IMR-90 (cell line): ENCODE results near the gene CDON. TPM values are rescaled to one million over a fixed set of nuclear protein-coding genes. Genes with fewer than 3 reads are reported as not detected.

Experiments used
- ATAC-seq: fragments of 200-7000 bp; cut with Tn5 transposase; 2 replicates; pipeline ENCODE4 v1.9.1; 2020; ENCODE audit warnings: low read depth, mild to moderate bottlenecking, moderate library complexity
- BruUV-seq: library from RNA; stranded (reverse); fragments of 400-500 nt; replicated peaks from 2 replicates; lab custom pipeline; 2021; lab: Mats Ljungman, UMichigan
- CTCF ChIA-PET: fragments of 300-600 bp; formaldehyde crosslinking; extraction: SDS; loops from one replicate; lab custom pipeline; 2021; ENCODE audit warnings: antibody characterized with exemption; lab: Yijun Ruan, JAX
- POLR2A ChIA-PET: fragments of 300-600 bp; sonication (Branson Sonifier 250); formaldehyde crosslinking; loops from one replicate; lab custom pipeline; 2022; ENCODE audit warnings: antibody characterized with exemption; ENCODE audit not compliant: unreplicated experiment; lab: Charles Lee
- DNase-seq: peaks from one replicate; pipeline ENCODE4 v3.0.0; 2013
- H2AFZ ChIP-seq: replicated peaks from 2 replicates; pipeline ENCODE3; 2013; ENCODE audit warnings: low read length, mild to moderate bottlenecking; ENCODE audit not compliant: poor library complexity
- H2AK5ac ChIP-seq: 2 replicates; pipeline ENCODE4 v1.6.1; 2013; ENCODE audit warnings: low read depth, low read length, inconsistent platforms
- H2AK9ac ChIP-seq: replicated peaks from 2 replicates; pipeline ENCODE3; 2013; ENCODE audit warnings: mild to moderate bottlenecking, low read depth, low read length, moderate library complexity; ENCODE audit not compliant: poor library complexity
- H2BK120ac ChIP-seq: 2 replicates; pipeline ENCODE4 v1.6.1; 2013; ENCODE audit warnings: low read depth, low read length, inconsistent platforms
- H2BK15ac ChIP-seq: 3 replicates; pipeline ENCODE4 v1.6.1; 2013; ENCODE audit warnings: low read depth, low read length, inconsistent platforms
- H2BK20ac ChIP-seq: 2 replicates; pipeline ENCODE4 v1.6.1; 2013; ENCODE audit warnings: low read depth, mild to moderate bottlenecking, inconsistent platforms, low read length, moderate library complexity
- H2BK5ac ChIP-seq: 2 replicates; pipeline ENCODE4 v1.6.1; 2013; ENCODE audit warnings: mild to moderate bottlenecking, low read depth, low read length, inconsistent platforms; ENCODE audit not compliant: poor library complexity, severe bottlenecking
- H3K14ac ChIP-seq: replicated peaks from 2 replicates; pipeline ENCODE4 v1.6.1; 2013; ENCODE audit warnings: low read depth, low read length, inconsistent platforms
- H3K18ac ChIP-seq: 2 replicates; pipeline ENCODE4 v1.6.1; 2013; ENCODE audit warnings: low read depth, low read length, control low read depth
- H3K23ac ChIP-seq: 2 replicates; pipeline ENCODE4 v1.6.1; 2013; ENCODE audit warnings: low read depth, low read length, inconsistent platforms
- H3K27ac ChIP-seq: 2 replicates; pipeline ENCODE4 v1.5.1; 2013; ENCODE audit warnings: mild to moderate bottlenecking, control low read depth, low read length; ENCODE audit not compliant: insufficient read depth
- H3K27me3 ChIP-seq: 2 replicates; pipeline ENCODE4 v1.6.1; 2013; ENCODE audit warnings: low read length; ENCODE audit not compliant: control insufficient read depth, insufficient read depth
- H3K36me3 ChIP-seq: 2 replicates; pipeline ENCODE4 v1.6.1; 2013; ENCODE audit warnings: low read length, mixed read lengths; ENCODE audit not compliant: control insufficient read depth, insufficient read depth
- H3K4ac ChIP-seq: 2 replicates; pipeline ENCODE4 v1.6.1; 2013; ENCODE audit warnings: low read depth, low read length, inconsistent platforms
- H3K4me1 ChIP-seq: 2 replicates; pipeline ENCODE4 v1.6.1; 2013; ENCODE audit warnings: low read length, mixed read lengths; ENCODE audit not compliant: control insufficient read depth, insufficient read depth
- H3K4me2 ChIP-seq: 2 replicates; pipeline ENCODE4 v1.6.1; 2013; ENCODE audit warnings: low read depth, mild to moderate bottlenecking, control low read depth, low read length, moderate library complexity
- H3K4me3 ChIP-seq: 2 replicates; pipeline ENCODE4 v1.5.1; 2013; ENCODE audit warnings: low read depth, mild to moderate bottlenecking, control low read depth, low read length, moderate library complexity; ENCODE audit not compliant: insufficient read depth
- H3K56ac ChIP-seq: 2 replicates; pipeline ENCODE4 v1.6.1; 2013; ENCODE audit warnings: low read length, inconsistent platforms; ENCODE audit not compliant: insufficient read depth; ENCODE audit errors: extremely low read depth
- H3K79me1 ChIP-seq, 2 experiments: 2 replicates each; pipeline ENCODE4 v1.6.1; 2013; ENCODE audit warnings: low read length in 2 of 2, inconsistent platforms in 1 of 2, low read depth in 1 of 2
- H3K9ac ChIP-seq: 2 replicates; pipeline ENCODE4 v1.6.1; 2013; ENCODE audit warnings: low read depth, low read length, control low read depth
- H3K9me1 ChIP-seq: 2 replicates; pipeline ENCODE4 v1.6.1; 2013; ENCODE audit warnings: low read length, inconsistent platforms; ENCODE audit not compliant: insufficient read depth
- H3K9me3 ChIP-seq: 2 replicates; pipeline ENCODE4 v1.6.1; 2013; ENCODE audit warnings: low read length; ENCODE audit not compliant: control insufficient read depth, insufficient read depth
- H4K20me1 ChIP-seq: 2 replicates; pipeline ENCODE4 v1.6.1; 2013; ENCODE audit warnings: low read length, inconsistent platforms; ENCODE audit not compliant: insufficient read depth
- H4K5ac ChIP-seq: 2 replicates; pipeline ENCODE4 v1.6.1; 2013; ENCODE audit warnings: mild to moderate bottlenecking, low read depth, low read length, control low read depth
- H4K8ac ChIP-seq, 2 experiments: 2 replicates each; pipeline ENCODE4 v1.6.1; 2013; ENCODE audit warnings: low read depth in 2 of 2, low read length in 2 of 2, control low read depth in 1 of 2, inconsistent platforms in 1 of 2
- H4K91ac ChIP-seq: 2 replicates; pipeline ENCODE4 v1.6.1; 2013; ENCODE audit warnings: low read depth, low read length, inconsistent platforms; ENCODE audit not compliant: insufficient read depth
- BHLHE40 ChIP-seq: fragments of 150-350 bp; IDR thresholded peaks from 2 replicates; pipeline ENCODE4 v1.6.1; 2016; ENCODE audit warnings: mild to moderate bottlenecking, low read depth, low read length
- CHD1 ChIP-seq: IDR thresholded peaks from 2 replicates; pipeline ENCODE4 v1.6.1; 2012; ENCODE audit warnings: low read depth, low read length, improper control_type of control experiment
- FOS ChIP-seq: fragments of 150-350 bp; IDR thresholded peaks from 2 replicates; pipeline ENCODE4 v1.6.1; 2016; ENCODE audit warnings: low read depth, low read length
- MAZ ChIP-seq: IDR thresholded peaks from 2 replicates; pipeline ENCODE4 v1.6.1; 2012; ENCODE audit warnings: low read depth, mild to moderate bottlenecking, low read length, improper control_type of control experiment, moderate library complexity, borderline replicate concordance
- MXI1 ChIP-seq: IDR thresholded peaks from 2 replicates; pipeline ENCODE4 v1.6.1; 2012; ENCODE audit warnings: low read depth, mild to moderate bottlenecking, low read length, moderate library complexity, borderline replicate concordance
- NFE2L2 ChIP-seq: fragments of 150-350 bp; IDR thresholded peaks from 2 replicates; pipeline ENCODE4 v1.6.1; 2016; ENCODE audit warnings: low read depth, mild to moderate bottlenecking, low read length
- POLR2A ChIP-seq: IDR thresholded peaks from 2 replicates; pipeline ENCODE4 v1.6.1; 2012; ENCODE audit warnings: mild to moderate bottlenecking, low read depth, low read length
- RAD21 ChIP-seq: IDR thresholded peaks from 2 replicates; pipeline ENCODE4 v1.6.1; 2012; ENCODE audit warnings: low read length, improper control_type of control experiment
- RCOR1 ChIP-seq: IDR thresholded peaks from 2 replicates; pipeline ENCODE4 v1.6.1; 2012; ENCODE audit warnings: mild to moderate bottlenecking, low read length, improper control_type of control experiment; ENCODE audit not compliant: insufficient replicate concordance
- RFX5 ChIP-seq: IDR thresholded peaks from 2 replicates; pipeline ENCODE4 v1.8.0; 2012; ENCODE audit warnings: low read depth, mild to moderate bottlenecking, low read length, moderate library complexity
- SMC3 ChIP-seq: fragments of 150-350 bp; IDR thresholded peaks from 2 replicates; pipeline ENCODE4 v1.6.1; 2016; ENCODE audit warnings: low read depth, mild to moderate bottlenecking, antibody characterized with exemption, low read length, moderate library complexity
- WGBS, 2 experiments: methylation state at CpG; one replicate each; pipeline versions ENCODE4 v1.1.5 to v1.1.7; 2013; ENCODE audit warnings: missing lambda C conversion rate in 2 of 2; ENCODE audit not compliant: insufficient read length in 1 of 2; ENCODE audit errors: extremely low coverage in 2 of 2; 5-methylcytosine and 5-hydroxymethylcytosine counted together
- dilution Hi-C: fragments of 300-500 bp; cut with HindIII; formaldehyde crosslinking; loops from one replicate; pipeline ENCODE4 v1.14.3; 2018; ENCODE audit warnings: low sequenced_read_pairs; ENCODE audit not compliant: unreplicated experiment
- in situ Hi-C: fragments of 300-500 bp; cut with MboI; formaldehyde crosslinking; loops from 3 replicates; pipeline ENCODE4 v1.14.3; 2019; ENCODE audit warnings: low sequenced_read_pairs, inconsistent platforms, mixed read lengths
- intact Hi-C: fragments of 100-400 bp; cut with micrococcal nuclease; formaldehyde crosslinking; loops from 2 replicates; pipeline ENCODE4 v1.10.0; 2022
- polyA plus RNA-seq, 3 experiments: library from polyadenylated mRNA; depleted of rRNA; stranded (reverse); fragments of >200 nt; gene quantifications; 2 replicates each; pipeline ENCODE4 v1.2.3, GENCODE V29; 2012; ENCODE audit warnings: low replicate concordance in 1 of 3
- total RNA-seq: library from RNA; depleted of rRNA; stranded (reverse); fragments of >200 nt; gene quantifications from 2 replicates; pipeline ENCODE4 v1.2.3, GENCODE V29; 2012
- TF ChIP-seq, protein P1 (sequence below): fragments of 150-350 bp; IDR thresholded peaks from 2 replicates; pipeline ENCODE4 v1.6.1; 2017; ENCODE audit warnings: mild to moderate bottlenecking, antibody characterized with exemption, low read length, low read depth
- TF ChIP-seq, protein P2 (sequence below): fragments of 150-350 bp; IDR thresholded peaks from 2 replicates; pipeline ENCODE4 v1.6.1; 2016; ENCODE audit warnings: low read depth, mild to moderate bottlenecking, low read length, moderate library complexity, borderline replicate concordance

The CDON gene
- total and polyA plus RNA-seq, 2 of the 4 experiments (the other 2 are of a cell fraction), result 1.2 to 3.8 TPM

DNA sequence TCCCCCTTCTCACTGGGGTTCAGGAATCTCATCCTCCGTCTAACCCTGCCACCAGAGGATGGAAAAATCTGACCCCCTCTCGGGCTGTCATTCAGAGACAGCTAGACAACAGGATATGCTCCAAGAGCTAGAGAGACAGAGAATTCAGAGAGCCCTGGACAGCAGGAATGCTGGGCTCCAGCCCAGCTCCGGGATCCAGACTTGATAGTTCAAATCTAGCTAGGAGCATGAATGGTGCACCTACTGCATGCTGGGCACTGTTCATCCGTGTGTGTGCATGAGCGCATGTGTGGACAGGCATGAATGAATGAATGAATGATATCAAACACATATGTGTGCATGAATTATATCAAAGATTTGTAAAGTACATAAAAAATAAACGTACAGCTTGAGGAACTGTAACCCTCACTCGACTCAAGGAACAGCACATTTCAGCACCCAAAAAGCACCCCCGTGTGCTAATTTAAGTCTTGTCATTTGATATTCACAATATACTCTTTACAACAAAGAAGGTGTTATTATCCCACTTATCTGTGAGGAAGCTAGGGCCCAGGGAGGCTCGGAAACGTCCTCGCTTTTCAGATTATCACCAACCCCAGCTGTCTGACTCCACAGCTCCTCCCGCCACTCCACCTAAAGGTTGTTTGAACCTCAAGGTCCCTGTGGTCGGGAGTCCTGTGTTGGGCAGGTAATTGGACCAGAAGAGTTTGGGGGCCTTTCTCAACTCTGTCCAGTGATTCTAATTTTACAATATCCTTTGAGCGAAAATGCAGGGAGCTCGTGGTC lies 117.5 kb downstream of the CDON start:
- TF ChIP-seq MAZ (no peak), NFE2L2 (no peak), MXI1 (no peak), BHLHE40 (no peak), RAD21 (no peak), RFX5 (no peak), POLR2A (no peak), RCOR1 (no peak), SMC3 (no peak), FOS (no peak), CHD1 (no peak)
- TF ChIP-seq, protein P1, sequence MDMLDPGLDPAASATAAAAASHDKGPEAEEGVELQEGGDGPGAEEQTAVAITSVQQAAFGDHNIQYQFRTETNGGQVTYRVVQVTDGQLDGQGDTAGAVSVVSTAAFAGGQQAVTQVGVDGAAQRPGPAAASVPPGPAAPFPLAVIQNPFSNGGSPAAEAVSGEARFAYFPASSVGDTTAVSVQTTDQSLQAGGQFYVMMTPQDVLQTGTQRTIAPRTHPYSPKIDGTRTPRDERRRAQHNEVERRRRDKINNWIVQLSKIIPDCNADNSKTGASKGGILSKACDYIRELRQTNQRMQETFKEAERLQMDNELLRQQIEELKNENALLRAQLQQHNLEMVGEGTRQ, result no peak
- TF ChIP-seq, protein P2, sequence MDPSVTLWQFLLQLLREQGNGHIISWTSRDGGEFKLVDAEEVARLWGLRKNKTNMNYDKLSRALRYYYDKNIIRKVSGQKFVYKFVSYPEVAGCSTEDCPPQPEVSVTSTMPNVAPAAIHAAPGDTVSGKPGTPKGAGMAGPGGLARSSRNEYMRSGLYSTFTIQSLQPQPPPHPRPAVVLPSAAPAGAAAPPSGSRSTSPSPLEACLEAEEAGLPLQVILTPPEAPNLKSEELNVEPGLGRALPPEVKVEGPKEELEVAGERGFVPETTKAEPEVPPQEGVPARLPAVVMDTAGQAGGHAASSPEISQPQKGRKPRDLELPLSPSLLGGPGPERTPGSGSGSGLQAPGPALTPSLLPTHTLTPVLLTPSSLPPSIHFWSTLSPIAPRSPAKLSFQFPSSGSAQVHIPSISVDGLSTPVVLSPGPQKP, result no peak
- DNase-seq (no peak), ATAC-seq (no peak)
- Histone ChIP-seq H3K79me1 (no peaks in the 10 kb centered on the region), H3K27ac (no peak overlapping the region), H4K91ac (no peak overlapping the region), H3K4me2 (no peak overlapping the region), H2BK15ac (no peak overlapping the region), H2AK9ac (no peak overlapping the region), H3K9ac (no peak overlapping the region), H4K8ac (no peak overlapping the region), H3K18ac (no peak overlapping the region), H2BK20ac (no peak overlapping the region), H3K27me3 (peaks cover 20% of the 10 kb centered on the region; the same call in 1 of the 2 replicates), H3K23ac (no peak overlapping the region), H2AK5ac (no peak overlapping the region), H3K4ac (no peak overlapping the region), H3K9me1 (no peaks in the 10 kb centered on the region), H2BK5ac (no peak overlapping the region), H4K5ac (no peak overlapping the region), H3K36me3 (no peaks in the 10 kb centered on the region), H4K20me1 (no peaks in the 10 kb centered on the region), H3K4me3 (no peak overlapping the region), H3K4me1 (no peaks in the 10 kb centered on the region), H3K9me3 (no peaks in the 10 kb centered on the region), H3K56ac (no peak overlapping the region), H2AFZ (no peak overlapping the region), H2BK120ac (no peak overlapping the region), H3K14ac (no peak overlapping the region)
- WGBS, 2 experiments, result 0% methylated on average over 1 of the region's 15 CpGs; no CpG with 5 or more reads in 1 of the 2 experiments
- dilution Hi-C loops, result no loop called here
- BruUV-seq, result no TSS peak
- in situ Hi-C loops, result no loop called here
- CTCF ChIA-PET, result no interaction called here
- intact Hi-C loops, result no loop called here
- POLR2A ChIA-PET, result no interaction called here
